ENCODE data around the gene DCST2. TPM values are rescaled to one million over a fixed set of nuclear protein-coding genes. Genes with fewer than 3 reads are reported as not detected.
"Not testable (repeated sequence)": the region's sequence is repeated elsewhere in the genome, so short reads cannot be mapped to it uniquely, and the experiment has no call there.

DCST2 gene
- total RNA-seq, 3 donors from 2014 or later = 1.7 to 3.3 (median 2.3) TPM

- TF ChIP-seq, protein P1, sequence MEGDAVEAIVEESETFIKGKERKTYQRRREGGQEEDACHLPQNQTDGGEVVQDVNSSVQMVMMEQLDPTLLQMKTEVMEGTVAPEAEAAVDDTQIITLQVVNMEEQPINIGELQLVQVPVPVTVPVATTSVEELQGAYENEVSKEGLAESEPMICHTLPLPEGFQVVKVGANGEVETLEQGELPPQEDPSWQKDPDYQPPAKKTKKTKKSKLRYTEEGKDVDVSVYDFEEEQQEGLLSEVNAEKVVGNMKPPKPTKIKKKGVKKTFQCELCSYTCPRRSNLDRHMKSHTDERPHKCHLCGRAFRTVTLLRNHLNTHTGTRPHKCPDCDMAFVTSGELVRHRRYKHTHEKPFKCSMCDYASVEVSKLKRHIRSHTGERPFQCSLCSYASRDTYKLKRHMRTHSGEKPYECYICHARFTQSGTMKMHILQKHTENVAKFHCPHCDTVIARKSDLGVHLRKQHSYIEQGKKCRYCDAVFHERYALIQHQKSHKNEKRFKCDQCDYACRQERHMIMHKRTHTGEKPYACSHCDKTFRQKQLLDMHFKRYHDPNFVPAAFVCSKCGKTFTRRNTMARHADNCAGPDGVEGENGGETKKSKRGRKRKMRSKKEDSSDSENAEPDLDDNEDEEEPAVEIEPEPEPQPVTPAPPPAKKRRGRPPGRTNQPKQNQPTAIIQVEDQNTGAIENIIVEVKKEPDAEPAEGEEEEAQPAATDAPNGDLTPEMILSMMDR (IDR thresholded peaks at IDR 0.05) = peak; percentile 57
- ATAC-seq (no peak), DNase-seq (peak; percentile 75 to 82 (median 78))
- no peak overlapping the region for H3K4me3 ChIP-seq
- intact Hi-C loops (cut with DNase I, micrococcal nuclease) = no loop called here
- no peaks in the 10 kb centered on the region for H3K9me3 ChIP-seq
- peaks cover 19% of the 10 kb centered on the region for H3K4me1 ChIP-seq (ENCODE audit: low read depth)
- no peaks in the 10 kb centered on the region for H3K36me3 ChIP-seq (ENCODE audit: low read depth)
These were observed 34.6 kb downstream of the DCST2 start for GRCh38 chr1:154998818-154999570.

- no peak for ATAC-seq
- Histone ChIP-seq H3K4me3 (no peak overlapping the region), H3K4me1 (ENCODE audit: low read depth) (peaks cover 19% of the 10 kb centered on the region), H3K36me3 (ENCODE audit: low read depth) (no peaks in the 10 kb centered on the region), H3K9me3 (no peaks in the 10 kb centered on the region)
- TF ChIP-seq, protein P1 (IDR thresholded peaks at IDR 0.05) = no peak
- peak in 1 of 3 donors; percentile 40 for DNase-seq
- intact Hi-C loops (cut with DNase I, micrococcal nuclease) = no loop called here
These were observed 35.3 kb downstream of the DCST2 start for GRCh38 chr1:154998201-154998780.

DNA sequence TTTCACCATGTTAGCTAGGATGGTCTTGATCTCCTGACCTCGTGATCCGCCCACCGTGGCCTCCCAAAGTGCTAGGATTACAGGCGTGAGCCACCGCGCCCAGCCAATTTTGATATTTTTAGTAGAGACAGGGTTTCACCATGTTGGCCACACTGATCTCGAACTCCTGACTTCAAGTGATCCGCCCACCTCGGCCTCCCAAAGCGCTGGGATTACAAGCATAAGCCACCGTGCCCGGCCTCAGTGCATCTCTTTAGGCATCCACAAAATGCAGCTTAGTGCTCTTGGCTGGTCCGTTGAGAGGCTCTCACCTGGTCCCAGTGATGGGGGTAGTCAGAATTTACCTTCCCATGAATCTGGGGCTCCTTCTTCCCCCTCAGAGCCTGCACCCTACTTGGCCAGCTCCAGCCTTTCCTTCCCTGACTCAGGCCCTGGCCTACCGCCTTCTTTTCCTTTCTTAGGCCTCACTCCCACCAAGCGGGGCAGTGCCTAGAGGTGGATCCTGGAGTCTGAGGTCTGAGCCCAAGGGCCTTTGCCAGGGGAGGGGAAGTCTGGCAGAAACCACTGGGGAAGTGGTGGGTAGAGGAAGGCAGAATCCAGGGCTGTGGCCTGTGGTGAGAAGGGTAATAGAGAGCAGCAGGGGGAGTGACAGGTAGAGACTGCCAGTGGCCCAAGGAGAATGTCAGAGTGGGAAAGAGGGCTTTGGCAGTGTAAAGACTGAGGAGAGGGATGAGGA lies 36.4 kb downstream of the DCST2 start:
- ATAC-seq (no peak), DNase-seq (peak in 1 of 3 donors; percentile 41)
- H3K4me1 ChIP-seq (ENCODE audit: low read depth) = peaks cover 19% of the 10 kb centered on the region
- intact Hi-C loops (cut with DNase I, micrococcal nuclease) = no loop called here
- H3K4me3 ChIP-seq = no peak overlapping the region
- no peaks in the 10 kb centered on the region for H3K36me3 ChIP-seq (ENCODE audit: low read depth)
- TF ChIP-seq, protein P1 (IDR thresholded peaks at IDR 0.05) = no peak
- H3K9me3 ChIP-seq = no peaks in the 10 kb centered on the region

GRCh38 chr1:154995301-154995983 lies 38.1 kb downstream of the DCST2 start:
- H3K4me3 ChIP-seq; ATAC-seq; intact Hi-C loops (cut with DNase I, micrococcal nuclease); H3K9me3 ChIP-seq; H3K36me3 ChIP-seq (ENCODE audit: low read depth): not testable (repeated sequence)
- DNase-seq = peak; percentile 20 to 74 (median 41)
- peaks cover 19% of the 10 kb centered on the region for H3K4me1 ChIP-seq (ENCODE audit: low read depth)

DNA sequence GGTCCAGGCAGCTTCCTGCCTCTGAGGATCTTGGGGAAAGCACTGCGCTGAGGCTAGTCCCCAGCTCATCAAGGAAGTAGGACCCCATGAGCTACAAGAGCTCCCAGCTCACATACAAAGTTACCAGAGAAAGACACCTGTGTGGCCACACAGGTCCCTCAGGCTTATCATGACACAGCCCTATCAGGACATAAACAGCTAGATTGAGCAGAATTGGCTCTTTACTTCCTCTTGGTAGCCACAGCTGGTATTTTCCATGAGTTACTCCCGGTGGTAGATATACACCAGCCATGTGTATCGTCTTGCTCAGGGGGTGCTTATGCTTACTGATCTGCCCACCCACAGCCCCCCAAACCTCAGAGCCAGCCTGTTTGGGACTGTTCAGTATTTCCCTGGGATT lies 39.0 kb downstream of the DCST2 start:
- TF ChIP-seq, protein P1 (IDR thresholded peaks at IDR 0.05) = no peak
- H3K4me3 ChIP-seq = no peak overlapping the region
- intact Hi-C loops (cut with DNase I, micrococcal nuclease) = no loop called here
- ATAC-seq = no peak
- H3K9me3 ChIP-seq = no peaks in the 10 kb centered on the region
- peaks cover 11% of the 10 kb centered on the region for H3K4me1 ChIP-seq (ENCODE audit: low read depth)
- H3K36me3 ChIP-seq (ENCODE audit: low read depth) = no peaks in the 10 kb centered on the region
- DNase-seq = peak in 1 of 3 donors; percentile 15
